ENCODE data around the gene LMNTD1.

The LMNTD1 gene

GRCh38 chr12:25463005-25463404 lies 90.1 kb downstream of the LMNTD1 start:
- peaks cover 5% of the 10 kb centered on the region for H3K4me1 ChIP-seq (ENCODE audit: insufficient read depth, low read length, severe bottlenecking)
- no peak overlapping the region for H3K27ac ChIP-seq (ENCODE audit: low read depth, low read length, poor library complexity, severe bottlenecking)
- TF ChIP-seq CTCF (IDR thresholded peaks at IDR 0.05; ENCODE audit: low read length) (no peak), EZH2 (IDR thresholded peaks at IDR 0.05; ENCODE audit: borderline replicate concordance, low read length) (no peak)
- no peak overlapping the region for H3K9ac ChIP-seq (ENCODE audit: low read length)
- H3K27me3 ChIP-seq (ENCODE audit: insufficient read depth, low read length), result no peaks in the 10 kb centered on the region
- H3K79me2 ChIP-seq (ENCODE audit: insufficient read depth, low read length), result no peaks in the 10 kb centered on the region
- H3K36me3 ChIP-seq (ENCODE audit: insufficient read depth, low read length), result no peaks in the 10 kb centered on the region
- no peaks in the 10 kb centered on the region for H3K9me2 ChIP-seq (ENCODE audit: low read depth, low read length)
- H4K20me1 ChIP-seq (ENCODE audit: insufficient read depth, low read length), result no peaks in the 10 kb centered on the region
- H2AFZ ChIP-seq (ENCODE audit: low read length), result no peak overlapping the region
- H3K4me3 ChIP-seq (ENCODE audit: low read depth, low read length, poor library complexity, severe bottlenecking), result no peak overlapping the region
- H3K9me3 ChIP-seq (ENCODE audit: low read length), result no peaks in the 10 kb centered on the region
- H3F3A ChIP-seq (ENCODE audit: insufficient read depth, low read length), result no peaks in the 10 kb centered on the region
- no peak overlapping the region for H3K4me2 ChIP-seq (ENCODE audit: low read length)

- Histone ChIP-seq H3K27ac (ENCODE audit: low read depth, low read length, poor library complexity, severe bottlenecking) (no peak overlapping the region), H3K9me3 (ENCODE audit: low read length) (no peaks in the 10 kb centered on the region), H2AFZ (ENCODE audit: low read length) (no peak overlapping the region), H3K9ac (ENCODE audit: low read length) (no peak overlapping the region), H3K4me1 (ENCODE audit: insufficient read depth, low read length, severe bottlenecking) (peaks cover 5% of the 10 kb centered on the region), H3K27me3 (ENCODE audit: insufficient read depth, low read length) (no peaks in the 10 kb centered on the region), H3K4me3 (ENCODE audit: low read depth, low read length, poor library complexity, severe bottlenecking) (no peak overlapping the region), H3F3A (ENCODE audit: insufficient read depth, low read length) (no peaks in the 10 kb centered on the region), H3K36me3 (ENCODE audit: insufficient read depth, low read length) (no peaks in the 10 kb centered on the region), H3K79me2 (ENCODE audit: insufficient read depth, low read length) (no peaks in the 10 kb centered on the region), H3K9me2 (ENCODE audit: low read depth, low read length) (no peaks in the 10 kb centered on the region), H4K20me1 (ENCODE audit: insufficient read depth, low read length) (no peaks in the 10 kb centered on the region), H3K4me2 (ENCODE audit: low read length) (peak overlapping the region; percentile 31; the same call in 1 of the 2 replicates)
- no peak for TF ChIP-seq EZH2 (IDR thresholded peaks at IDR 0.05; ENCODE audit: borderline replicate concordance, low read length)
- no peak for TF ChIP-seq CTCF (IDR thresholded peaks at IDR 0.05; ENCODE audit: low read length)
Measured at GRCh38 chr12:25459541-25459951, 93.5 kb downstream of the LMNTD1 start.

GRCh38 chr12:25458047-25458552 lies 95.0 kb downstream of the LMNTD1 start:
- no peak for TF ChIP-seq EZH2 (IDR thresholded peaks at IDR 0.05; ENCODE audit: borderline replicate concordance, low read length)
- no peaks in the 10 kb centered on the region for H3K9me3 ChIP-seq (ENCODE audit: low read length)
- no peak overlapping the region for H3K27ac ChIP-seq (ENCODE audit: low read depth, low read length, poor library complexity, severe bottlenecking)
- no peaks in the 10 kb centered on the region for H4K20me1 ChIP-seq (ENCODE audit: insufficient read depth, low read length)
- H3K4me3 ChIP-seq (ENCODE audit: low read depth, low read length, poor library complexity, severe bottlenecking), result no peak overlapping the region
- no peaks in the 10 kb centered on the region for H3K36me3 ChIP-seq (ENCODE audit: insufficient read depth, low read length)
- no peaks in the 10 kb centered on the region for H3K9me2 ChIP-seq (ENCODE audit: low read depth, low read length)
- H3K79me2 ChIP-seq (ENCODE audit: insufficient read depth, low read length), result no peaks in the 10 kb centered on the region
- peaks cover 5% of the 10 kb centered on the region for H3K4me1 ChIP-seq (ENCODE audit: insufficient read depth, low read length, severe bottlenecking)
- H3K27me3 ChIP-seq (ENCODE audit: insufficient read depth, low read length), result no peaks in the 10 kb centered on the region
- H3K4me2 ChIP-seq (ENCODE audit: low read length), result no peak overlapping the region
- no peak overlapping the region for H3K9ac ChIP-seq (ENCODE audit: low read length)
- no peaks in the 10 kb centered on the region for H3F3A ChIP-seq (ENCODE audit: insufficient read depth, low read length)
- no peak overlapping the region for H2AFZ ChIP-seq (ENCODE audit: low read length)

GRCh38 chr12:25456474-25456873 lies 96.6 kb downstream of the LMNTD1 start:
- no peaks in the 10 kb centered on the region for H3K9me2 ChIP-seq (ENCODE audit: low read depth, low read length)
- no peak for TF ChIP-seq CTCF (IDR thresholded peaks at IDR 0.05; ENCODE audit: low read length)
- TF ChIP-seq EZH2 (IDR thresholded peaks at IDR 0.05; ENCODE audit: borderline replicate concordance, low read length), result no peak

More at GRCh38 chr12:25456474-25456873, 96.6 kb downstream of the LMNTD1 start:
- H3K36me3 ChIP-seq (ENCODE audit: insufficient read depth, low read length), result no peaks in the 10 kb centered on the region
- H3K9me3 ChIP-seq (ENCODE audit: low read length), result no peaks in the 10 kb centered on the region
- no peak overlapping the region for H3K4me3 ChIP-seq (ENCODE audit: low read depth, low read length, poor library complexity, severe bottlenecking)
- H4K20me1 ChIP-seq (ENCODE audit: insufficient read depth, low read length), result no peaks in the 10 kb centered on the region
- no peak overlapping the region for H2AFZ ChIP-seq (ENCODE audit: low read length)
- H3K4me1 ChIP-seq (ENCODE audit: insufficient read depth, low read length, severe bottlenecking), result peaks cover 5% of the 10 kb centered on the region
- no peaks in the 10 kb centered on the region for H3K27me3 ChIP-seq (ENCODE audit: insufficient read depth, low read length)
- H3K79me2 ChIP-seq (ENCODE audit: insufficient read depth, low read length), result no peaks in the 10 kb centered on the region
- H3K27ac ChIP-seq (ENCODE audit: low read depth, low read length, poor library complexity, severe bottlenecking), result no peak overlapping the region
- no peaks in the 10 kb centered on the region for H3F3A ChIP-seq (ENCODE audit: insufficient read depth, low read length)
- H3K9ac ChIP-seq (ENCODE audit: low read length), result no peak overlapping the region
- H3K4me2 ChIP-seq (ENCODE audit: low read length), result no peak overlapping the region

Measured in OCI-LY1 (cell line).